ENCODE measurements around the gene GET4. TPM values are rescaled to one million over a fixed set of nuclear protein-coding genes. Genes with fewer than 3 reads are reported as not detected.

GET4 gene
- total RNA-seq, 1 experiment from 2014 or later: 96.7 TPM

DNA sequence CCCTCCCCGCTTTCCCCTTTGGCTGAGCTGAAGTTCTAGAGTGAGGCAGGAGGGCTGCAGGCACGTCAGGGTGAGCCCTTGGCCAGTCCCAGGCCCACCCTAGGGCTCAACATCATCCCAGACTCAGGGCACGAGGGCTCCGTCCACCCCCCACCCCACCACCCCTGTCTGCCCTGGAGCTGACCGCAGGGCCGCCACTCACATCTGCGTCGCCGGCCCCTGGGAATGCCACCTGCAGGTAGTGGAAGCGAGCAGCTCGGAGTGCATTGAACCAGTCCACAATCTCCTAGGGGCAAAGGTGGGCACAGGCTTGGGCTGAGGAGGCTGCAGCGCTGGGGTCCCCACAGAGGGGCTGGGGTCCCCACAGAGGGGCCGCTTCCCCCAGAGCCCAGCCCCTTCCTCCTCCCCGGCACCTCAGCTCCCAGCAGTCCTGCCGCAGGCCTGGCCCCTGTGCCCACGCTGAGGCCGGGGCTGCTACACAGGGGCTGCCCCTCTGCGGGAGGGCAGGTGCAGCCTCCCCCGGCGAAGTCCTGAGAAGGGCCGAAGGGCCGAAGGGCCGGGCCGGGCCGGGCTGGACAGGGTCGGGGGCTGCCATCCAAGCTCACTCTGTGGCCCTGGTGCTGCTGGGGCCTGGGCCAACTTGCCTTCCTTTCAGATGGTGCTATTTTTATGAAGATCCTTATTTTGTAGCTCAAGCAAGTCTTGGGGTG, 24.1 kb downstream of the GET4 start:
- no peak overlapping the region for H3K27ac ChIP-seq (ENCODE audit: low read length)
- CTCF ChIA-PET: no interaction called here
- H3K9ac ChIP-seq (ENCODE audit: low read length): no peak overlapping the region

DNA sequence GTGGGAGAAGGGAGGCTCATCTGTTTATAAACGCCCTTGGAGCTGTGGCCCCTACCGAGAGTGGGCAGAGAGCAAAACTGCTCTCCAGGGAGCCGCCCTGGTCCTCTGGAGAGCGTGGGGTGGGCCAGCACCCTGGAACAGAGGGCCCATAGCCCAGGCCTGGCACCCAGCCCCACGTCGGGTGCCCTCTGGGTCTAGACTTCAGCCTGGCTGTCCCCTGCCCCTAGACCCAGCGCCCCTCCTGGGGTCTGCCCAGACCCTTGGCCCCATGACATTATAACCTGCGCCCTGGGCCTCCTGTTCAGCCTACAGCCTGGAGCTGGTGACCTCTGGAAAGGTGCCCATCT, 24.7 kb downstream of the GET4 start:
- no peaks in the 10 kb centered on the region for H3K79me2 ChIP-seq (ENCODE audit: low read length)
- no peaks in the 10 kb centered on the region for H3K9me2 ChIP-seq (replicated peaks; ENCODE audit: low read length)
- ChIA-PET POLR2A (ENCODE audit: unreplicated experiment) (no interaction called here), CTCF (no interaction called here)
- peaks cover 4% of the 10 kb centered on the region; the same call in 1 of the 2 replicates for H3K27me3 ChIP-seq (ENCODE audit: low read length)
- intact Hi-C loops (cut with micrococcal nuclease): no loop called here
- no peak overlapping the region for H3K4me2 ChIP-seq (ENCODE audit: low read length)
- TF ChIP-seq EZH2phosphoT487 (IDR thresholded peaks at IDR 0.05; ENCODE audit: borderline replicate concordance, low read length) (no peak), EZH2 (IDR thresholded peaks at IDR 0.05; ENCODE audit: low read length, unreplicated experiment) (no peak)
- TF ChIP-seq, protein P1, sequence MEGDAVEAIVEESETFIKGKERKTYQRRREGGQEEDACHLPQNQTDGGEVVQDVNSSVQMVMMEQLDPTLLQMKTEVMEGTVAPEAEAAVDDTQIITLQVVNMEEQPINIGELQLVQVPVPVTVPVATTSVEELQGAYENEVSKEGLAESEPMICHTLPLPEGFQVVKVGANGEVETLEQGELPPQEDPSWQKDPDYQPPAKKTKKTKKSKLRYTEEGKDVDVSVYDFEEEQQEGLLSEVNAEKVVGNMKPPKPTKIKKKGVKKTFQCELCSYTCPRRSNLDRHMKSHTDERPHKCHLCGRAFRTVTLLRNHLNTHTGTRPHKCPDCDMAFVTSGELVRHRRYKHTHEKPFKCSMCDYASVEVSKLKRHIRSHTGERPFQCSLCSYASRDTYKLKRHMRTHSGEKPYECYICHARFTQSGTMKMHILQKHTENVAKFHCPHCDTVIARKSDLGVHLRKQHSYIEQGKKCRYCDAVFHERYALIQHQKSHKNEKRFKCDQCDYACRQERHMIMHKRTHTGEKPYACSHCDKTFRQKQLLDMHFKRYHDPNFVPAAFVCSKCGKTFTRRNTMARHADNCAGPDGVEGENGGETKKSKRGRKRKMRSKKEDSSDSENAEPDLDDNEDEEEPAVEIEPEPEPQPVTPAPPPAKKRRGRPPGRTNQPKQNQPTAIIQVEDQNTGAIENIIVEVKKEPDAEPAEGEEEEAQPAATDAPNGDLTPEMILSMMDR (conservative IDR thresholded peaks at IDR 0.05; ENCODE audit: low read depth, low read length): no peak
- no peak overlapping the region for H2AFZ ChIP-seq (ENCODE audit: low read length)
- H3K27ac ChIP-seq (ENCODE audit: low read length): no peak overlapping the region
- no peaks in the 10 kb centered on the region for H3K9me3 ChIP-seq (ENCODE audit: low read length)
- no peaks in the 10 kb centered on the region for H3F3A ChIP-seq (ENCODE audit: low read length, unreplicated experiment)
- ATAC-seq (peak; percentile 2; the same call in 1 of the 2 replicates), DNase-seq (no peak)
- H3K4me1 ChIP-seq (ENCODE audit: insufficient read depth, low read length): peaks cover 7% of the 10 kb centered on the region; the same call in 1 of the 2 replicates
- H3K9ac ChIP-seq (ENCODE audit: low read length): no peak overlapping the region
- no peaks in the 10 kb centered on the region; the same call in 1 of the 2 replicates for H3K36me3 ChIP-seq (ENCODE audit: low read depth, low read length)
- BruUV-seq (replicated peaks): no TSS peak
- H4K20me1 ChIP-seq (ENCODE audit: low read length): no peaks in the 10 kb centered on the region
- no peak overlapping the region for H3K4me3 ChIP-seq (ENCODE audit: low read length)

More for the DNA sequence above, 24.1 kb downstream of the GET4 start:
- Histone ChIP-seq H3K36me3 (ENCODE audit: low read depth, low read length) (no peaks in the 10 kb centered on the region; the same call in 1 of the 2 replicates), H3K27me3 (ENCODE audit: low read length) (peaks cover 4% of the 10 kb centered on the region; the same call in 1 of the 2 replicates), H2AFZ (ENCODE audit: low read length) (no peak overlapping the region), H3K79me2 (ENCODE audit: low read length) (no peaks in the 10 kb centered on the region), H3F3A (ENCODE audit: low read length, unreplicated experiment) (no peaks in the 10 kb centered on the region), H4K20me1 (ENCODE audit: low read length) (no peaks in the 10 kb centered on the region), H3K4me2 (ENCODE audit: low read length) (no peak overlapping the region), H3K9me2 (replicated peaks; ENCODE audit: low read length) (no peaks in the 10 kb centered on the region), H3K9me3 (ENCODE audit: low read length) (no peaks in the 10 kb centered on the region), H3K4me1 (ENCODE audit: insufficient read depth, low read length) (peaks cover 7% of the 10 kb centered on the region; the same call in 1 of the 2 replicates), H3K4me3 (ENCODE audit: low read length) (no peak overlapping the region)
- no peak for ATAC-seq
- no peak for DNase-seq
- intact Hi-C loops (cut with micrococcal nuclease): no loop called here
- POLR2A ChIA-PET (ENCODE audit: unreplicated experiment): no interaction called here
- BruUV-seq (replicated peaks): no TSS peak
- TF ChIP-seq, protein P1 (conservative IDR thresholded peaks at IDR 0.05; ENCODE audit: low read depth, low read length): no peak
